ENCODE measurements around the gene SF1. TPM values are rescaled to one million over a fixed set of nuclear protein-coding genes. Genes with fewer than 3 reads are reported as not detected.
A peak's percentile ranks its signal among the peaks of the same experiment; 100 is the strongest.

The SF1 gene
- total RNA-seq, 1 experiment from 2014 or later, result 360 TPM

DNA sequence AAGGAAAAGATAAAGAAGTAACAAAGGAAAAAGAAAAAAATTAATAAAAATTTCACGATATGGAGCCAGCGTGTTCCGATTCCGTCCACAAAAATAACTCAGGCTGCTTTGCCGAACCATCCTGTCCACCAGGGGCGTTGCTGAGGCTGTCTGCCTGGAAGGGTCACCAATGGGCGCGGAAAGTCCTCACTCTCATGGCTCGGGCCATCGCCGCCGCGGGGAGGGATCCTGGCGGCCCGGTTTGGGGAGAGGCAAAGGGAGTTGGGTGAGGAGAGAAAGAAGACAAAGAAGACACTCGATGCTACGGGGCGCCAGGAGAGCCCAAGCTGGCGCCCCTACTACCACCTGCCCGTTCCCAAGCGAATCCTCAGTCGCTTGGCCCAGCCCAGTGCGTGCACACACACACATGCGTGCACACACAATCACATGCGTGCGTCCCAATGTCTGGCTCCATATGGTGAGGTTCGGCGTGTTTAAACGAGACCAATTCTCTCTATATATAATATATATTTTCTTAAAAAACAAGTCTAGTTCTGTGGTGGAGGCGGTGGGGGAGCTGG lies 13.0 kb downstream of the SF1 start:
- Histone ChIP-seq H3K27ac (ENCODE audit: low read length) (0 out of 2 replicates have a peak overlapping the region, but pooled peaks have one; percentile 24), H3K27me3 (ENCODE audit: control insufficient read depth, insufficient read depth, low read length) (no peaks in the 10 kb centered on the region), H3K9me3 (ENCODE audit: control insufficient read depth, insufficient read depth, low read depth, low read length) (no peaks in the 10 kb centered on the region), H3K36me3 (ENCODE audit: control insufficient read depth, insufficient read depth, low read length) (peaks cover 40% of the 10 kb centered on the region), H3K4me1 (ENCODE audit: control insufficient read depth, insufficient read depth, low read length) (peaks cover 26% of the 10 kb centered on the region), H3K4me3 (ENCODE audit: low read depth in 2 of 2, low read length in 2 of 2) (no peak overlapping the region)
- intact Hi-C loops (cut with micrococcal nuclease; ENCODE audit: unreplicated experiment) (no loop called here), in situ Hi-C loops (cut with HindIII; ENCODE audit: low pct_unique_long_range_greater_than_20kb, low sequenced_read_pairs) (no loop called here)
- CTCF ChIA-PET, result interaction anchor here (0.5 kb wide), 1 partner anchor 13 kb away, joined by 5 read pairs; no protein-coding TSS in a partner anchor
- POLR2A ChIA-PET, result no interaction called here
- TF ChIP-seq POLR2AphosphoS5 (IDR thresholded peaks at IDR 0.05; ENCODE audit: low read depth, low read length) (peak; percentile 33; the same call in 1 of the 2 replicates), TCF7L2 (IDR thresholded peaks at IDR 0.05; ENCODE audit: low read depth, low read length) (no peak), SIN3A (IDR thresholded peaks at IDR 0.05; ENCODE audit: borderline replicate concordance, insufficient read depth, low read depth, low read length) (no peak)
- TF ChIP-seq, protein P1, sequence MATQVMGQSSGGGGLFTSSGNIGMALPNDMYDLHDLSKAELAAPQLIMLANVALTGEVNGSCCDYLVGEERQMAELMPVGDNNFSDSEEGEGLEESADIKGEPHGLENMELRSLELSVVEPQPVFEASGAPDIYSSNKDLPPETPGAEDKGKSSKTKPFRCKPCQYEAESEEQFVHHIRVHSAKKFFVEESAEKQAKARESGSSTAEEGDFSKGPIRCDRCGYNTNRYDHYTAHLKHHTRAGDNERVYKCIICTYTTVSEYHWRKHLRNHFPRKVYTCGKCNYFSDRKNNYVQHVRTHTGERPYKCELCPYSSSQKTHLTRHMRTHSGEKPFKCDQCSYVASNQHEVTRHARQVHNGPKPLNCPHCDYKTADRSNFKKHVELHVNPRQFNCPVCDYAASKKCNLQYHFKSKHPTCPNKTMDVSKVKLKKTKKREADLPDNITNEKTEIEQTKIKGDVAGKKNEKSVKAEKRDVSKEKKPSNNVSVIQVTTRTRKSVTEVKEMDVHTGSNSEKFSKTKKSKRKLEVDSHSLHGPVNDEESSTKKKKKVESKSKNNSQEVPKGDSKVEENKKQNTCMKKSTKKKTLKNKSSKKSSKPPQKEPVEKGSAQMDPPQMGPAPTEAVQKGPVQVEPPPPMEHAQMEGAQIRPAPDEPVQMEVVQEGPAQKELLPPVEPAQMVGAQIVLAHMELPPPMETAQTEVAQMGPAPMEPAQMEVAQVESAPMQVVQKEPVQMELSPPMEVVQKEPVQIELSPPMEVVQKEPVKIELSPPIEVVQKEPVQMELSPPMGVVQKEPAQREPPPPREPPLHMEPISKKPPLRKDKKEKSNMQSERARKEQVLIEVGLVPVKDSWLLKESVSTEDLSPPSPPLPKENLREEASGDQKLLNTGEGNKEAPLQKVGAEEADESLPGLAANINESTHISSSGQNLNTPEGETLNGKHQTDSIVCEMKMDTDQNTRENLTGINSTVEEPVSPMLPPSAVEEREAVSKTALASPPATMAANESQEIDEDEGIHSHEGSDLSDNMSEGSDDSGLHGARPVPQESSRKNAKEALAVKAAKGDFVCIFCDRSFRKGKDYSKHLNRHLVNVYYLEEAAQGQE (IDR thresholded peaks at IDR 0.05; ENCODE audit: insufficient read depth in 1 of 2, low read depth in 2 of 2, low read length in 1 of 2), result no peak
- TF ChIP-seq, protein P2, sequence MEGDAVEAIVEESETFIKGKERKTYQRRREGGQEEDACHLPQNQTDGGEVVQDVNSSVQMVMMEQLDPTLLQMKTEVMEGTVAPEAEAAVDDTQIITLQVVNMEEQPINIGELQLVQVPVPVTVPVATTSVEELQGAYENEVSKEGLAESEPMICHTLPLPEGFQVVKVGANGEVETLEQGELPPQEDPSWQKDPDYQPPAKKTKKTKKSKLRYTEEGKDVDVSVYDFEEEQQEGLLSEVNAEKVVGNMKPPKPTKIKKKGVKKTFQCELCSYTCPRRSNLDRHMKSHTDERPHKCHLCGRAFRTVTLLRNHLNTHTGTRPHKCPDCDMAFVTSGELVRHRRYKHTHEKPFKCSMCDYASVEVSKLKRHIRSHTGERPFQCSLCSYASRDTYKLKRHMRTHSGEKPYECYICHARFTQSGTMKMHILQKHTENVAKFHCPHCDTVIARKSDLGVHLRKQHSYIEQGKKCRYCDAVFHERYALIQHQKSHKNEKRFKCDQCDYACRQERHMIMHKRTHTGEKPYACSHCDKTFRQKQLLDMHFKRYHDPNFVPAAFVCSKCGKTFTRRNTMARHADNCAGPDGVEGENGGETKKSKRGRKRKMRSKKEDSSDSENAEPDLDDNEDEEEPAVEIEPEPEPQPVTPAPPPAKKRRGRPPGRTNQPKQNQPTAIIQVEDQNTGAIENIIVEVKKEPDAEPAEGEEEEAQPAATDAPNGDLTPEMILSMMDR (IDR thresholded peaks at IDR 0.05), result 0 out of 2 replicates have a peak, but pooled peaks have one; percentile 46
- ATAC-seq, result no peak
- DNase-seq (ENCODE audit: low read depth, low spot score), result no peak
- no TSS peak for BruUV-seq (replicated peaks)

DNA sequence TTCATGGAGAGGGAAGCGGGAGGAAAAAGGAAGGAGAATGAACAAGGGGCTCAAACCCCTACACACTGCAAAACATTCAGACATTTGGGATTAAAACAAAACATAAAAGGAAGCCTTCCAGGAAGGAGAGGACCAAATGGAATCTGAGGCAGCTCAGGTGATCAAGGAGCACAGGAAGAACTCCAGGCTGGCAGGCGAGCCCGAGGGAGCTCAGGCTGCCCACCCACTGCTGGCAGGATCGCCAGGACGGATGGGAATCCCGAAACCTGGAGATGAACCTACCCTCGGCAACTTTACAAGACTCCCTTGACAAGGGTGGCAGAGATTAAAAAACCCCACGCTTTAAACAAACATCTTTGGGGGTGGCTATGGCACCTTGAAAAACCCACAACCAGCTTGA lies 13.6 kb downstream of the SF1 start:
- ATAC-seq (no peak), DNase-seq (ENCODE audit: low read depth, low spot score) (no peak)
- intact Hi-C loops (cut with micrococcal nuclease; ENCODE audit: unreplicated experiment), result no loop called here
- 0 out of 2 replicates have a peak overlapping the region, but pooled peaks have one; percentile 24 for H3K27ac ChIP-seq (ENCODE audit: low read length)
- peaks cover 26% of the 10 kb centered on the region for H3K4me1 ChIP-seq (ENCODE audit: control insufficient read depth, insufficient read depth, low read length)
- no peaks in the 10 kb centered on the region for H3K27me3 ChIP-seq (ENCODE audit: control insufficient read depth, insufficient read depth, low read length)
- in situ Hi-C loops (cut with HindIII; ENCODE audit: low pct_unique_long_range_greater_than_20kb, low sequenced_read_pairs), result no loop called here
- POLR2A ChIA-PET, result no interaction called here
- H3K9me3 ChIP-seq (ENCODE audit: control insufficient read depth, insufficient read depth, low read depth, low read length), result no peaks in the 10 kb centered on the region
- CTCF ChIA-PET, result interaction anchor here (0.5 kb wide), 1 partner anchor 13 kb away, joined by 5 read pairs; no protein-coding TSS in a partner anchor
- H3K36me3 ChIP-seq (ENCODE audit: control insufficient read depth, insufficient read depth, low read length), result peaks cover 34% of the 10 kb centered on the region
- TSS peak; percentile 76 for BruUV-seq (replicated peaks)
- TF ChIP-seq TCF7L2 (IDR thresholded peaks at IDR 0.05; ENCODE audit: low read depth, low read length), result no peak
- no peak for TF ChIP-seq POLR2AphosphoS5 (IDR thresholded peaks at IDR 0.05; ENCODE audit: low read depth, low read length)
- TF ChIP-seq, protein P1 (IDR thresholded peaks at IDR 0.05; ENCODE audit: insufficient read depth in 1 of 2, low read depth in 2 of 2, low read length in 1 of 2), result no peak
- TF ChIP-seq SIN3A (IDR thresholded peaks at IDR 0.05; ENCODE audit: borderline replicate concordance, insufficient read depth, low read depth, low read length), result no peak
- TF ChIP-seq, protein P2 (IDR thresholded peaks at IDR 0.05), result no peak
- no peak overlapping the region for H3K4me3 ChIP-seq (ENCODE audit: low read depth in 2 of 2, low read length in 2 of 2)
